ENCODE data around the gene KRT39.

- TF ChIP-seq ELK1 (IDR thresholded peaks at IDR 0.05; ENCODE audit: low read depth, low read length) (no peak), BCL3 (IDR thresholded peaks at IDR 0.05) (no peak), RAD21 (conservative IDR thresholded peaks at IDR 0.05 in 1 of 2, IDR thresholded peaks at IDR 0.05 in 1 of 2) (no peak), CTCF (IDR thresholded peaks at IDR 0.05) (no peak), REST (IDR thresholded peaks at IDR 0.05) (no peak), CHD2 (IDR thresholded peaks at IDR 0.05; ENCODE audit: low read length, partially characterized antibody) (no peak)
Observed at GRCh38 chr17:40992666-40993065, 25.9 kb upstream of the KRT39 start.

Data from A549 (cell line).